Testis (tissue), 3 donors: ENCODE data around the gene LENEP. TPM values are rescaled to one million over a fixed set of nuclear protein-coding genes. Genes with fewer than 3 reads are reported as not detected.
A peak's percentile ranks its signal among the peaks of the same experiment; 100 is the strongest.

ENCODE experiments used
- DNase-seq: peaks from one replicate; pipeline ENCODE4 v3.0.0-alpha.2; 2019
- H3K27ac ChIP-seq, 2 donors: fragments of 200-600 bp; sonication (generic); one replicate each; pipeline ENCODE4 v1.5.1; 2019
- H3K27me3 ChIP-seq: fragments of 200-600 bp; sonication (generic); one replicate; pipeline ENCODE4 v1.5.1; 2019
- H3K36me3 ChIP-seq: fragments of 200-600 bp; sonication (generic); one replicate; pipeline ENCODE4 v1.5.1; 2017; ENCODE audit warnings: low read depth; ENCODE audit errors: missing control alignments
- H3K4me1 ChIP-seq: fragments of 200-600 bp; sonication (generic); one replicate; pipeline ENCODE4 v1.5.1; 2019
- H3K4me3 ChIP-seq, 2 donors: fragments of 200-600 bp; sonication (generic); one replicate each; pipeline ENCODE4 v1.5.1; 2017 to 2019
- H3K9me3 ChIP-seq: fragments of 200-600 bp; sonication (generic); one replicate; pipeline ENCODE4 v1.5.1; 2017
- CTCF ChIP-seq, 3 experiments: fragments of 450-650 bp in 2 of 3; fragments of 200-600 bp in 1 of 3; sonication (generic) in 1 of 3; IDR thresholded peaks; one replicate each; pipeline ENCODE4 v1.5.1; 2016 to 2019; ENCODE audit warnings: antibody characterized with exemption in 3 of 3, mild to moderate bottlenecking in 2 of 3, moderate library complexity in 1 of 3
- POLR2A ChIP-seq: fragments of 450-650 bp; IDR thresholded peaks from one replicate; pipeline ENCODE4 v1.6.1; 2017; ENCODE audit warnings: antibody characterized with exemption, mild to moderate bottlenecking, moderate library complexity
- WGBS, 2 donors: methylation state at CpG; one replicate each; pipeline ENCODE4 v1.1.5; 2018; 5-methylcytosine and 5-hydroxymethylcytosine counted together
- intact Hi-C: fragments of 100-400 bp; cut with DNase I; formaldehyde crosslinking; loops from one replicate; pipeline ENCODE4 v1.15.1; 2023; ENCODE audit warnings: low total_unique reads
- polyA plus RNA-seq: library from polyadenylated mRNA; stranded (reverse); fragments of 350-450 nt; fragmentation: Illumina TruSeq; extraction: RNeasy Lipid Tissue Mini Kit (QIAGEN cat#74804); gene quantifications from one replicate; pipeline ENCODE4 v1.2.3, GENCODE V29; 2014; ENCODE audit warnings: low read depth, low replicate concordance; ENCODE audit not compliant: insufficient read depth
- total RNA-seq, 2 donors: library from RNA; depleted of rRNA; stranded (reverse); fragments of >200 nt; gene quantifications; one replicate each; pipeline ENCODE4 v1.2.3, GENCODE V29; 2016

LENEP gene
- total and polyA plus RNA-seq, 3 donors from 2014 or later: 1.1 TPM; not detected in 2

- Histone ChIP-seq H3K36me3 (no peaks in the 10 kb centered on the region), H3K27ac (no peak overlapping the region), H3K9me3 (no peaks in the 10 kb centered on the region), H3K4me1 (peaks cover 22% of the 10 kb centered on the region), H3K4me3 (no peak overlapping the region), H3K27me3 (no peaks in the 10 kb centered on the region)
- intact Hi-C loops: no loop called here
- no peak for TF ChIP-seq CTCF (IDR thresholded peaks at IDR 0.05)
- TF ChIP-seq POLR2A: no peak
- 57 to 67% methylated on average over 5 of the region's 5 CpGs for WGBS, 2 donors
- DNase-seq: no peak
These were observed 17.6 kb downstream of the LENEP start for GRCh38 chr1:155011004-155011416.

DNA sequence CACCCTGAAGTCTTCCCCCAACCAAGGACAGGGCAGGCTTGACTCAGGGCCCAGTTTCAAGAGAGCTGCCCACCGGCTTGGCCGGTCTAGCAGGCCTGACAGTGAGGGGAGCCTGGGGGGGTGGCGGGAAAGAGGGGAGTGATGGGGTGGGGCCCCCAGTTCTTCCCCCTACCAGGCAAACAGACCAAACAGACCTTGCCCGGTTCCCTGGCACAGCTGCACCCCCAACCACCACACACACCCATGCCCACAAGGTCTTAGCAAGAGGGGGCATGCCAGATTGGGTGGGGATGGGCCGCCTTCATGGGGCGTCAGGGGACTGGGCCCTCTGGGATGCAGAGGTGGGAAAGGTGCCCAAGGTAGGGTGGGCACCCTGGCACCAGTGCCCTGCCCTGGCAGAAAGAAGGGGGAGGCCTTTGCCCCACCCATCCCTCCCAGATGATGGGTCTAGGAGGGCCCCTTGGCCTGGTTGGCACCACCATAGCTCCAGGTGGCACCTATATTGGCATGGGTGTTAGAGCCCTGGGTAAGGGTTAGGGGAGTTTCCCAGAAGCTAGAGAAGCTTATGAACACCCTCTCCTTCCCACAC lies 18.1 kb downstream of the LENEP start:
- peaks cover 22% of the 10 kb centered on the region for H3K4me1 ChIP-seq

GRCh38 chr1:155012026-155012546 lies 18.7 kb downstream of the LENEP start:
- Histone ChIP-seq H3K36me3 (no peaks in the 10 kb centered on the region), H3K27ac (no peak overlapping the region), H3K4me1 (peaks cover 28% of the 10 kb centered on the region), H3K4me3 (no peak overlapping the region), H3K9me3 (no peaks in the 10 kb centered on the region), H3K27me3 (no peaks in the 10 kb centered on the region)
- WGBS, 2 donors: 53 to 55% methylated on average over 9 of the region's 9 CpGs
- DNase-seq: peak; percentile 65
- TF ChIP-seq POLR2A (no peak), CTCF (IDR thresholded peaks at IDR 0.05) (no peak)
- intact Hi-C loops: no loop called here

More for the DNA sequence above, 18.1 kb downstream of the LENEP start:
- H3K4me3 ChIP-seq: no peak overlapping the region
- TF ChIP-seq CTCF (IDR thresholded peaks at IDR 0.05) (no peak), POLR2A (no peak)
- no peaks in the 10 kb centered on the region for H3K36me3 ChIP-seq
- intact Hi-C loops: no loop called here
- DNase-seq: no peak
- no peaks in the 10 kb centered on the region for H3K9me3 ChIP-seq
- no peaks in the 10 kb centered on the region for H3K27me3 ChIP-seq
- 93 to 95% methylated on average over 3 to 6 of the region's 6 CpGs for WGBS, 2 donors
- H3K27ac ChIP-seq: no peak overlapping the region

DNA sequence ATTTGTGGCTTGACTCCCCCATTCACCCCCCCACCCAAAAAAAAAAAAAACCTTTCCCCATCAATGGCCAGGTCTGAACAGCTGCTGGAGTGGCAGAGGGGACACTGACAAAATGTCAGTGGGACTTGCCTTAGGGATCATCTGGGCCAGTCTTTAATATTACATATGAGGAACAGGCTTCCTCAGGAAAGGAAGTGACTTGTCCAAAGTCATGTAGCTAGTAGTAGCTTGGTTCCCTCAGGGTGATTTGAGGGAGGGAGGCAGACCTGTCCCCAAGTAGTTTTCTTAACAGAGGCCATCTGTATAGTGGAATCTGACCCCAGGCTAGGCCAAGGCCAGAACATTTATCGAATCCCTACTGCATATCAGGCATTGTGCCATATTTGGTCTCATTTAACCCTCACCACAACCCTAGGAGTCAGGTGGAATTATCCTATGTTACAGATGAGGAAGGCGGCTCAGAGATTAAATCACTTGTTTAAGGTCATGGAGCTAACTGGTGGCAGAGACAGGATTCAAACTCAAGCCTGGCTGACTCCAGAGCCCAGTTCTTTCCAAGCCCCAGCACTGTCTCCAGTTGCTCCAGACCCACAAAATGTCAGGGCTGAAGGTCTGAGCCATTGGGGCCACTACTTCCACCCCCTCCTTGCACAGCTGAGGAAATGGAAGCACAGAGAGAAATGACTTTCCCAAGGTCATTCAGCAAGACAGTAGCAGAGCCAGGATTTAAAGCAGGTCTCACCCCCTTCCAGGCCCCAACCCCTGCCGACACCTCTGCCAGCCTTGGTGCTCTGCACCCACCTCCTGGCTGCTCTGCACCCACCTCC lies 19.6 kb downstream of the LENEP start:
- 61 to 73% methylated on average over 3 of the region's 3 CpGs for WGBS, 2 donors
- H3K36me3 ChIP-seq: no peaks in the 10 kb centered on the region
- no peaks in the 10 kb centered on the region for H3K9me3 ChIP-seq
- intact Hi-C loops: no loop called here
- H3K27me3 ChIP-seq: no peaks in the 10 kb centered on the region
- peaks cover 33% of the 10 kb centered on the region for H3K4me1 ChIP-seq
- no peak for TF ChIP-seq CTCF (IDR thresholded peaks at IDR 0.05)
- no peak for TF ChIP-seq POLR2A
- no peak for DNase-seq
- H3K27ac ChIP-seq: no peak overlapping the region
- no peak overlapping the region for H3K4me3 ChIP-seq
